GM23248 (cell line): ENCODE results near the gene NSMF.

Source experiments
- EZH2 ChIP-seq: fragments of 200-600 bp; sonication (generic); IDR thresholded peaks from 2 replicates; pipeline ENCODE4 v1.6.1; 2018; ENCODE audit warnings: antibody characterized with exemption, mild to moderate bottlenecking; ENCODE audit not compliant: insufficient read depth, poor library complexity, severe bottlenecking
- EZH2phosphoT487 ChIP-seq: fragments of 200-600 bp; sonication (generic); IDR thresholded peaks from 2 replicates; pipeline ENCODE4 v1.6.1; 2018; ENCODE audit warnings: antibody characterized with exemption, moderate library complexity, mild to moderate bottlenecking, low read depth; ENCODE audit not compliant: insufficient read depth

- no peak for TF ChIP-seq EZH2phosphoT487
- TF ChIP-seq EZH2, result no peak
These were observed 12.2 kb downstream of the NSMF start for GRCh38 chr9:137446851-137447471.
